Neural progenitor cell (in vitro differentiated cells): ENCODE data around the gene BAIAP3. TPM values are rescaled to one million over a fixed set of nuclear protein-coding genes. Genes with fewer than 3 reads are reported as not detected.

Experiments
- DNase-seq: peaks from one replicate; pipeline ENCODE4 v3.0.0-alpha.2; 2016; ENCODE audit warnings: low spot score
- H2AFZ ChIP-seq: fragments of 200-600 bp; sonication (generic); replicated peaks from 2 replicates; pipeline ENCODE4 v1.6.1; 2016; ENCODE audit warnings: antibody characterized with exemption
- H3F3A ChIP-seq: fragments of 200-600 bp; sonication (generic); 2 replicates; pipeline ENCODE4 v1.6.1; 2016; ENCODE audit warnings: antibody characterized with exemption, low read depth
- H3K27ac ChIP-seq: fragments of 200-600 bp; sonication (generic); 2 replicates; pipeline ENCODE4 v1.5.1; 2016; ENCODE audit warnings: mild to moderate bottlenecking
- H3K27me3 ChIP-seq: fragments of 200-600 bp; sonication (generic); 2 replicates; pipeline ENCODE4 v1.6.1; 2016; ENCODE audit warnings: mild to moderate bottlenecking, moderate library complexity
- H3K36me3 ChIP-seq: fragments of 200-600 bp; sonication (generic); 2 replicates; pipeline ENCODE4 v1.5.1; 2016
- H3K4me1 ChIP-seq: fragments of 200-600 bp; sonication (generic); 2 replicates; pipeline ENCODE4 v1.6.1; 2016; ENCODE audit warnings: mixed run types
- H3K4me2 ChIP-seq: fragments of 200-600 bp; sonication (generic); 2 replicates; pipeline ENCODE4 v1.6.1; 2016
- H3K4me3 ChIP-seq: fragments of 200-600 bp; sonication (generic); 2 replicates; pipeline ENCODE4 v1.5.1; 2016
- H3K79me2 ChIP-seq: fragments of 200-600 bp; sonication (generic); 2 replicates; pipeline ENCODE4 v1.6.1; 2016; ENCODE audit warnings: low read depth
- H3K9ac ChIP-seq: fragments of 200-600 bp; sonication (generic); 2 replicates; pipeline ENCODE4 v1.6.1; 2016
- H3K9me3 ChIP-seq: fragments of 200-600 bp; sonication (generic); 2 replicates; pipeline ENCODE4 v1.5.1; 2016; ENCODE audit warnings: low read depth
- H4K20me1 ChIP-seq: fragments of 200-600 bp; sonication (generic); 2 replicates; pipeline ENCODE4 v1.6.1; 2016; ENCODE audit warnings: low read depth
- H3K27ac Mint-ChIP-seq: 3 replicates; pipeline ENCODE4 v1.8.0; 2021; ENCODE audit warnings: mixed read lengths
- H3K27me3 Mint-ChIP-seq: 2 replicates; pipeline ENCODE4 v1.8.0; 2022; ENCODE audit warnings: low read depth, mild to moderate bottlenecking, inconsistent platforms, moderate library complexity, mixed read lengths; ENCODE audit not compliant: insufficient read depth
- H3K36me3 Mint-ChIP-seq: 3 replicates; pipeline ENCODE4 v1.8.0; 2021; ENCODE audit warnings: mixed read lengths
- H3K4me1 Mint-ChIP-seq: 3 replicates; pipeline ENCODE4 v1.8.0; 2021; ENCODE audit warnings: mixed read lengths
- H3K4me3 Mint-ChIP-seq: 3 replicates; pipeline ENCODE4 v1.8.0; 2021; ENCODE audit warnings: mild to moderate bottlenecking, moderate library complexity, mixed read lengths
- H3K9me3 Mint-ChIP-seq: 3 replicates; pipeline ENCODE4 v1.8.0; 2020; ENCODE audit warnings: mixed read lengths
- CTCF ChIP-seq: fragments of 200-600 bp; sonication (generic); IDR thresholded peaks from 2 replicates; pipeline ENCODE4 v1.5.1; 2017; ENCODE audit warnings: antibody characterized with exemption, mild to moderate bottlenecking
- EZH2 ChIP-seq: fragments of 200-600 bp; sonication (generic); IDR thresholded peaks from 2 replicates; pipeline ENCODE4 v1.6.1; 2017; ENCODE audit warnings: antibody characterized with exemption, mild to moderate bottlenecking, moderate library complexity
- EZH2phosphoT487 ChIP-seq: fragments of 200-600 bp; sonication (generic); IDR thresholded peaks from 2 replicates; pipeline ENCODE4 v1.6.1; 2017; ENCODE audit warnings: antibody characterized with exemption
- total RNA-seq: library from RNA; depleted of rRNA; stranded (reverse); fragments of >200 nt; gene quantifications from 2 replicates; pipeline ENCODE4 v1.2.3, GENCODE V29; 2015; ENCODE audit warnings: low replicate concordance

The BAIAP3 gene
- total RNA-seq, 1 donor from 2014 or later, result 0.34 TPM

- Histone ChIP-seq H4K20me1 (peaks cover 74% of the 10 kb centered on the region), H3F3A (peaks cover 3% of the 10 kb centered on the region), H3K4me3 (no peak overlapping the region), H3K9me3 (no peaks in the 10 kb centered on the region), H2AFZ (no peak overlapping the region), H3K27ac (no peak overlapping the region), H3K4me1 (no peaks in the 10 kb centered on the region), H3K4me2 (no peak overlapping the region), H3K79me2 (peaks cover 63% of the 10 kb centered on the region), H3K36me3 (no peaks in the 10 kb centered on the region), H3K27me3 (no peaks in the 10 kb centered on the region), H3K9ac (no peak overlapping the region)
- no peak overlapping the region for H3K27ac Mint-ChIP-seq
- H3K4me3 Mint-ChIP-seq, result no peak overlapping the region
- peaks cover 4% of the 10 kb centered on the region for H3K27me3 Mint-ChIP-seq
- DNase-seq, result no peak
- H3K9me3 Mint-ChIP-seq, result no peaks in the 10 kb centered on the region
- H3K4me1 Mint-ChIP-seq, result no peaks in the 10 kb centered on the region
- no peak for TF ChIP-seq CTCF
- no peak for TF ChIP-seq EZH2phosphoT487
- TF ChIP-seq EZH2, result no peak
- H3K36me3 Mint-ChIP-seq, result peaks cover 32% of the 10 kb centered on the region
Observed at GRCh38 chr16:1319041-1319440, 14.4 kb upstream of the BAIAP3 start.

GRCh38 chr16:1320097-1320496 lies 13.3 kb upstream of the BAIAP3 start:
- peaks cover 72% of the 10 kb centered on the region for H4K20me1 ChIP-seq

GRCh38 chr16:1320658-1321240 lies 12.7 kb upstream of the BAIAP3 start:
- no peaks in the 10 kb centered on the region for H3K4me1 ChIP-seq
- H4K20me1 ChIP-seq, result peaks cover 72% of the 10 kb centered on the region
- H3K36me3 Mint-ChIP-seq, result peaks cover 31% of the 10 kb centered on the region
- H3K27me3 ChIP-seq, result no peaks in the 10 kb centered on the region
- H3K9me3 Mint-ChIP-seq, result no peaks in the 10 kb centered on the region
- no peak overlapping the region for H3K4me3 Mint-ChIP-seq
- no peaks in the 10 kb centered on the region for H3K36me3 ChIP-seq
- H3K27me3 Mint-ChIP-seq, result peaks cover 4% of the 10 kb centered on the region
- TF ChIP-seq EZH2phosphoT487, result no peak
- no peak for TF ChIP-seq EZH2
- TF ChIP-seq CTCF, result no peak
- no peaks in the 10 kb centered on the region for H3K9me3 ChIP-seq
- no peak overlapping the region for H3K27ac Mint-ChIP-seq
- no peak overlapping the region for H3K4me2 ChIP-seq
- H3K27ac ChIP-seq, result no peak overlapping the region
- H2AFZ ChIP-seq, result no peak overlapping the region
- H3K79me2 ChIP-seq, result peaks cover 46% of the 10 kb centered on the region
- no peak for DNase-seq
- H3K9ac ChIP-seq, result no peak overlapping the region
- H3K4me1 Mint-ChIP-seq, result no peaks in the 10 kb centered on the region
- H3K4me3 ChIP-seq, result no peak overlapping the region
- H3F3A ChIP-seq, result peaks cover 17% of the 10 kb centered on the region

More at GRCh38 chr16:1320097-1320496, 13.3 kb upstream of the BAIAP3 start:
- Histone ChIP-seq H2AFZ (no peak overlapping the region), H3F3A (peaks cover 11% of the 10 kb centered on the region), H3K4me2 (no peak overlapping the region), H3K79me2 (peaks cover 53% of the 10 kb centered on the region), H3K4me1 (no peaks in the 10 kb centered on the region), H3K27ac (no peak overlapping the region), H3K4me3 (no peak overlapping the region), H3K9ac (no peak overlapping the region), H3K9me3 (no peaks in the 10 kb centered on the region), H3K27me3 (no peaks in the 10 kb centered on the region), H3K36me3 (no peaks in the 10 kb centered on the region)
- no peak for DNase-seq
- no peak overlapping the region for H3K4me3 Mint-ChIP-seq
- peaks cover 31% of the 10 kb centered on the region for H3K36me3 Mint-ChIP-seq
- H3K9me3 Mint-ChIP-seq, result no peaks in the 10 kb centered on the region
- TF ChIP-seq CTCF (no peak), EZH2 (no peak), EZH2phosphoT487 (no peak)
- H3K4me1 Mint-ChIP-seq, result no peaks in the 10 kb centered on the region
- no peak overlapping the region for H3K27ac Mint-ChIP-seq
- peaks cover 4% of the 10 kb centered on the region for H3K27me3 Mint-ChIP-seq
